ENCODE data around the gene PSG2.
"Not testable (repeated sequence)": the region's sequence is repeated elsewhere in the genome, so short reads cannot be mapped to it uniquely, and the experiment has no call there.

The PSG2 gene

GRCh38 chr19:43082601-43083000 lies at the start of gene PSG2:
Gene PSG2, minus strand, starts transcription at chr19:43082701. Its CDS starts 132 bp downstream, at chr19:43082569.
- not testable (repeated sequence) for DNase-seq

GRCh38 chr19:43131281-43131842 lies 48.9 kb upstream of the PSG2 start:
- not testable (repeated sequence) for DNase-seq

GRCh38 chr19:43129197-43129596 lies 46.7 kb upstream of the PSG2 start:
- not testable (repeated sequence) for DNase-seq

- not testable (repeated sequence) for DNase-seq
Observed at GRCh38 chr19:43127336-43127735, 44.8 kb upstream of the PSG2 start.

GRCh38 chr19:43126720-43127119 lies 44.2 kb upstream of the PSG2 start:
- DNase-seq: no peak

GRCh38 chr19:43124360-43124759 lies 41.9 kb upstream of the PSG2 start:
- no peak for DNase-seq

GRCh38 chr19:43120433-43121026 lies 38.0 kb upstream of the PSG2 start:
- DNase-seq: not testable (repeated sequence)

GRCh38 chr19:43119526-43119925 lies 37.0 kb upstream of the PSG2 start:
- not testable (repeated sequence) for DNase-seq

GRCh38 chr19:43116421-43116820 lies 33.9 kb upstream of the PSG2 start:
- DNase-seq: not testable (repeated sequence)

GRCh38 chr19:43115548-43115947 lies 33.0 kb upstream of the PSG2 start:
- not testable (repeated sequence) for DNase-seq

- not testable (repeated sequence) for DNase-seq
Observed at GRCh38 chr19:43115064-43115463, 32.6 kb upstream of the PSG2 start.

GRCh38 chr19:43114626-43115025 lies 32.1 kb upstream of the PSG2 start:
- not testable (repeated sequence) for DNase-seq

- DNase-seq: not testable (repeated sequence)
Observed at GRCh38 chr19:43107401-43107800, 24.9 kb upstream of the PSG2 start.

- no peak for DNase-seq
Observed at GRCh38 chr19:43105496-43105895, 23.0 kb upstream of the PSG2 start.

GRCh38 chr19:43104215-43104850 lies 21.8 kb upstream of the PSG2 start:
- not testable (repeated sequence) for DNase-seq

- DNase-seq: no peak
Observed at GRCh38 chr19:43101950-43102349, 19.4 kb upstream of the PSG2 start.

- not testable (repeated sequence) for DNase-seq
Observed at GRCh38 chr19:43098416-43098815, 15.9 kb upstream of the PSG2 start.

- peak; percentile 18 for DNase-seq
Observed at GRCh38 chr19:43087702-43088340, 5.3 kb upstream of the PSG2 start.

GRCh38 chr19:43085796-43086530 lies 3.5 kb upstream of the PSG2 start:
- not testable (repeated sequence) for DNase-seq

- DNase-seq: peak; percentile 11
Observed at GRCh38 chr19:43084196-43084832, 1.8 kb upstream of the PSG2 start.

- DNase-seq: not testable (repeated sequence)
Observed at GRCh38 chr19:43083721-43084120, 1.2 kb upstream of the PSG2 start.

- DNase-seq: no peak
Observed at GRCh38 chr19:43078311-43078710, 4.2 kb downstream of the PSG2 start.
